ENCODE results near the gene USP36.
A peak's percentile ranks its signal among the peaks of the same experiment; 100 is the strongest.
"Not testable (repeated sequence)": the region's sequence is repeated elsewhere in the genome, so short reads cannot be mapped to it uniquely, and the experiment has no call there.

The USP36 gene

GRCh38 chr17:78785011-78785662 lies 55.5 kb downstream of the USP36 start:
- no peak for DNase-seq (ENCODE audit: low spot score in 2 of 2)
- peaks cover 48% of the 10 kb centered on the region for H3K4me1 Mint-ChIP-seq
- H3K36me3 Mint-ChIP-seq = peaks cover 26% of the 10 kb centered on the region
- no peaks in the 10 kb centered on the region for H3K9me3 Mint-ChIP-seq
- H3K4me3 Mint-ChIP-seq = peak overlapping the region; percentile 90
- no peak for ATAC-seq
- peak overlapping the region; percentile 64 for H3K27ac Mint-ChIP-seq

GRCh38 chr17:78784352-78784751 lies 56.3 kb downstream of the USP36 start:
- H3K36me3 Mint-ChIP-seq = peaks cover 28% of the 10 kb centered on the region
- H3K27ac Mint-ChIP-seq = peak overlapping the region; percentile 29
- ATAC-seq (no peak), DNase-seq (ENCODE audit: low spot score in 2 of 2) (no peak)
- H3K4me3 Mint-ChIP-seq = peak overlapping the region; percentile 90
- peaks cover 51% of the 10 kb centered on the region for H3K4me1 Mint-ChIP-seq
- no peaks in the 10 kb centered on the region for H3K9me3 Mint-ChIP-seq

DNA sequence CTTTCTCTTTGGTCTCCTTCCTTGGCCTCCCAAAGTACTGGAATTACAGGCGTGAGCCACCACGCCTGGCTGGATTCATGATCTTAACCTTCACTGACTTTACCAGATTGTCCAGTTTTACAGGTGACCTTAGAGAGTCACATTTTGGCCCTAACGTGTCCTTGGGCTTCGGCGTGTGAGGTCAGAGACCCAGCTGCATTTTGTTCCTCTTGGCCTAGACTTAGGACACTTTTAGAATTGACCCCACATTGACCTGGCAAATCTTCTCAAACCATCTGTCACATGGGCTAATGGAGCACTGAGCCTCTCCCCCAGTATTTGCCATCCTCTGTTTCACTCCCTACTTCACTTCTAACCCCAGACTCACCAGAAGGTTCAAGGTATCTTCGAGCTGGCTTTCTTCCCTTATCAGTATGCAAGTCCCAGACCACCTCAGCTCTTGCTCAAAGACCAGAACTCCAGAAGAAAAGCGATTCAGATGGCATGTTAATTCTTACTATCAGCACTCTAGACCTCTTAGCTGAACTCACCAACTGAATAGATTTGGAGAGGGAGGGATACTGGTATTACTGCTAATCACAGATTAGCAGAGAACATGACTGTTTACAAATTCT lies 56.8 kb downstream of the USP36 start:
- no peaks in the 10 kb centered on the region for H3K9me3 Mint-ChIP-seq
- DNase-seq (ENCODE audit: low spot score in 2 of 2) = no peak
- peaks cover 33% of the 10 kb centered on the region for H3K36me3 Mint-ChIP-seq

DNA sequence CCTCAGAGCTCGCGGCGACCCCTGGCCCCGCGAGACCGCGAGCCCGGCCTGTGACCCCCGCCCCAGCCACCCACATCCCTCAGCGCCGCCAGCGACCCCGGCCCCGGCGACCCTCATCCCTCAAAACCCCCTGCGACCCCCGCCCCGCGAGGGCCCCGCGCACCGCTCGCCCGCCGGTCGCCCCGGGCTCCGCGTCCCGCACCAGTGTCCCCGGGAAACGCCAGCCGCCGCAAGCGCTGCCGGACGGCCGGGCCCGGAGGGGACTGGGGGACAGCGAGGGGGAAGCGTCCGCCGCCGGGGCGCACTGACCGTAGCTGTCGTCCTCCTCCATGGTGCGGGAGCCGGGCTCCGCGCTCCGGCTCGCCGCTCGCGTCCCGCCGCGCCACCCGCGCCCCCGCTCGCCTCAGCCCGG lies 58.7 kb downstream of the USP36 start, which contains the start of gene CYTH1:
TSS of gene CYTH1 (minus strand) at position 381 of the 412 bp plus-strand sequence. CDS start at position 331, 50 bp downstream.
- Mint-ChIP-seq H3K9me3 (no peaks in the 10 kb centered on the region), H3K4me1 (peaks cover 49% of the 10 kb centered on the region), H3K27ac (peak within 1 kb of the TSS; percentile 97), H3K36me3 (peaks cover 53% of the 10 kb centered on the region), H3K4me3 (peak within 1 kb of the TSS; percentile 90)
- ATAC-seq = no peak
- DNase-seq (ENCODE audit: low spot score in 2 of 2) = peak in 1 of 2 donors; percentile 74

More for the DNA sequence above, 56.8 kb downstream of the USP36 start:
- no peak for ATAC-seq
- peaks cover 55% of the 10 kb centered on the region for H3K4me1 Mint-ChIP-seq
- peak overlapping the region; percentile 73 for H3K27ac Mint-ChIP-seq
- peak overlapping the region; percentile 90 for H3K4me3 Mint-ChIP-seq

- H3K4me3 Mint-ChIP-seq = peak overlapping the region; percentile 90
- H3K4me1 Mint-ChIP-seq = peaks cover 49% of the 10 kb centered on the region
- no peaks in the 10 kb centered on the region for H3K9me3 Mint-ChIP-seq
- H3K36me3 Mint-ChIP-seq = peaks cover 59% of the 10 kb centered on the region
- ATAC-seq (peak; percentile 47), DNase-seq (ENCODE audit: low spot score in 2 of 2) (peak; percentile 44 to 79)
- H3K27ac Mint-ChIP-seq = peak overlapping the region; percentile 97
Measured at GRCh38 chr17:78781104-78781892, 59.3 kb downstream of the USP36 start.

- Mint-ChIP-seq H3K27ac (peak overlapping the region; percentile 97), H3K36me3 (peaks cover 68% of the 10 kb centered on the region), H3K9me3 (no peaks in the 10 kb centered on the region), H3K4me1 (peaks cover 45% of the 10 kb centered on the region), H3K4me3 (peak overlapping the region; percentile 90)
- ATAC-seq (peak; percentile 19), DNase-seq (ENCODE audit: low spot score in 2 of 2) (no peak)
Measured at GRCh38 chr17:78780335-78780734, 60.3 kb downstream of the USP36 start.

GRCh38 chr17:78779850-78780249 lies 60.8 kb downstream of the USP36 start:
- H3K27ac Mint-ChIP-seq = peak overlapping the region; percentile 97
- peak; percentile 47 for ATAC-seq
- peaks cover 46% of the 10 kb centered on the region for H3K4me1 Mint-ChIP-seq
- H3K9me3 Mint-ChIP-seq = no peaks in the 10 kb centered on the region
- peaks cover 73% of the 10 kb centered on the region for H3K36me3 Mint-ChIP-seq
- peak overlapping the region; percentile 90 for H3K4me3 Mint-ChIP-seq
- peak in 1 of 2 donors; percentile 76 for DNase-seq (ENCODE audit: low spot score in 2 of 2)

DNA sequence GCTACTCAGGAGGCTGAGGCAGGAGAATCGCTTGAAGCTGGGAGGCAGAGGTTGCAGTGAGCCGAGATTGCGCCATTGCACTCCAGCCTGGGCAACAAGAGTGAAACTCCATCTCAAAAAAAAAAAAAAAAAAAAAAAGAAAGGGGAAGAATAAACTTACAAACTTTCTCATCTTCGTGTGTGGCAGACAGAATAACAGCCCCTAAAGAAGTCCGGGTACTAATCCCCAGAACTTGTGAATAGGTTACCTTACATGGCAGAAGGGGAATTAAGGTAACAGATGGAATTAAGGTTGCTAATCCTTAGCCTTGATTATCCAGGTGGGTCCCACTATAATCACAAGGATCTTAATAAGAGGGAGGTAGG lies 61.3 kb downstream of the USP36 start:
- Mint-ChIP-seq H3K36me3 (peaks cover 79% of the 10 kb centered on the region), H3K27ac (peak overlapping the region; percentile 97), H3K4me3 (peak overlapping the region; percentile 90), H3K4me1 (peaks cover 51% of the 10 kb centered on the region)
- DNase-seq (ENCODE audit: low spot score in 2 of 2); H3K9me3 Mint-ChIP-seq; ATAC-seq: not testable (repeated sequence)

GRCh38 chr17:78777881-78778280 lies 62.7 kb downstream of the USP36 start:
- no peaks in the 10 kb centered on the region for H3K9me3 Mint-ChIP-seq
- peaks cover 78% of the 10 kb centered on the region for H3K36me3 Mint-ChIP-seq
- peak overlapping the region; percentile 89 for H3K27ac Mint-ChIP-seq
- no peak for ATAC-seq
- H3K4me3 Mint-ChIP-seq = peak overlapping the region; percentile 90
- no peak for DNase-seq (ENCODE audit: low spot score in 2 of 2)
- peaks cover 42% of the 10 kb centered on the region for H3K4me1 Mint-ChIP-seq

DNA sequence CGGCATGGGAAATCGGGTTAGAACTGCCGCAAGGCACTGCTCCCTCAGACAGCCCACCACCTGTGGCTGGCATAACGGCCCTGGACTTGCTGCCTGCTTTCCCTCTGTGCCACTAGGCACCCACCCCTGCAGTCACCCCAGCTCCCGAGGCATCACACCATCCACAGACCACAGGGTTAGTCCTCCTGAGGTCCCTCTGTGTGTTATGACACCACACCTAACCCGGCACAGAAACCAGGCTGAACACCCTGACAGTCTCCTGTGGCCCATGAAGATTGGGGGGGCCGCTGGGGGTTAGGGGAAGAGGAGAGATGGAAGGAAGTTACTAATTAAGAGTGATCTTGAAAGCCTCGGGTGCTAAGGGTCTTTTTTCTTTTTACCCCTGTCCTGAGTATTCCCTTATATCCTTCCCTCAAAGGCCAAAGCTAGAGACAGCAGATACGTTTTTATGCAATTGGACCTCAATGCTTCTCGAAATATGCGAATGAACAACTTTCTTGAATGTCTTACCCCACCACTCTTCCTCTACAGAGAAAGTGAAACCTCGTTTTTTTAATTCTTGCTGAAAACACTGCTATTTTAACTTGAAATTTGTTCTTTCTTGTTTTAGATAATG lies 65.5 kb downstream of the USP36 start:
- Mint-ChIP-seq H3K9me3 (no peaks in the 10 kb centered on the region), H3K36me3 (peaks cover 59% of the 10 kb centered on the region), H3K4me3 (peak overlapping the region; percentile 90), H3K27ac (peak overlapping the region; percentile 97), H3K4me1 (peaks cover 59% of the 10 kb centered on the region)
- peak; percentile 51 to 87 for DNase-seq (ENCODE audit: low spot score in 2 of 2)
- peak; percentile 89 for ATAC-seq

DNA sequence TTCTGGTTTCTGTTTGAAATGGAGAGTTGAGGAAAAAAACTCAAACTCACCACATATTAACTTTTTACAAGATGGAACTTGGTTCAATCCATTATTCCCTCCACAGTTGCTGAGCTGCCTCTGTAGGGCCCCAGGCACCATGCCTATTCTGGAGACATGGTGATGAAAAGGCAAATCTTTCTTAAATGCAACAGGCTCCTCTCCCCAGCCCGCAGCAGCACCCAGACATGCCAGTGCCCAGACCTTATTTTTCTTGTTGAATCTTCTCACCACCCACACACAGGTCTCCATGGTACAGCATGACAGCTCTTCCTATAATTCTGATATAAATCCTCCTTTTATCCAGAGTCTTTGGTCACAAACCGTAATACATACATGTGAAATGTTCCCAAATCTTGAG lies 66.2 kb downstream of the USP36 start:
- DNase-seq (ENCODE audit: low spot score in 2 of 2) (peak in 1 of 2 donors; percentile 64), ATAC-seq (peak; percentile 27)
- H3K4me1 Mint-ChIP-seq = peaks cover 53% of the 10 kb centered on the region
- H3K4me3 Mint-ChIP-seq = peak overlapping the region; percentile 90
- no peaks in the 10 kb centered on the region for H3K9me3 Mint-ChIP-seq
- H3K27ac Mint-ChIP-seq = peak overlapping the region; percentile 97
- peaks cover 53% of the 10 kb centered on the region for H3K36me3 Mint-ChIP-seq

GRCh38 chr17:78771758-78772382 lies 68.7 kb downstream of the USP36 start:
- Mint-ChIP-seq H3K4me1 (peaks cover 40% of the 10 kb centered on the region), H3K4me3 (peak overlapping the region; percentile 90), H3K27ac (no peak overlapping the region), H3K9me3 (no peaks in the 10 kb centered on the region), H3K36me3 (peaks cover 27% of the 10 kb centered on the region)
- ATAC-seq = peak; percentile 66
- peak in 1 of 2 donors; percentile 64 for DNase-seq (ENCODE audit: low spot score in 2 of 2)

GRCh38 chr17:78769196-78769773 lies 71.3 kb downstream of the USP36 start:
- DNase-seq (ENCODE audit: low spot score in 2 of 2) (no peak), ATAC-seq (peak; percentile 61)
- Mint-ChIP-seq H3K27ac (no peak overlapping the region), H3K4me1 (peaks cover 39% of the 10 kb centered on the region), H3K36me3 (peaks cover 2% of the 10 kb centered on the region), H3K4me3 (no peak overlapping the region), H3K9me3 (no peaks in the 10 kb centered on the region)

- DNase-seq (ENCODE audit: low spot score in 2 of 2) (no peak), ATAC-seq (no peak)
- Mint-ChIP-seq H3K4me3 (no peak overlapping the region), H3K9me3 (no peaks in the 10 kb centered on the region), H3K27ac (no peak overlapping the region), H3K4me1 (peaks cover 46% of the 10 kb centered on the region), H3K36me3 (no peaks in the 10 kb centered on the region)
Measured at GRCh38 chr17:78767806-78768205, 72.8 kb downstream of the USP36 start.
